ENCODE data around the gene PRR5.

The PRR5 gene

GRCh38 chr22:44718418-44718817, 16.4 kb downstream of the PRR5 start:
- DNase-seq (ENCODE audit: low read depth in 2 of 2): no peak

GRCh38 chr22:44719586-44720368, 17.8 kb downstream of the PRR5 start:
- no peak for DNase-seq (ENCODE audit: low read depth in 2 of 2)

- DNase-seq (ENCODE audit: low read depth in 2 of 2): no peak
These were observed 19.2 kb downstream of the PRR5 start for GRCh38 chr22:44721213-44721612.

GRCh38 chr22:44722611-44723010, 20.6 kb downstream of the PRR5 start:
- no peak for DNase-seq (ENCODE audit: low read depth in 2 of 2)

- DNase-seq (ENCODE audit: low read depth in 2 of 2): no peak
These were observed 21.8 kb downstream of the PRR5 start for GRCh38 chr22:44723801-44724200.

- no peak for DNase-seq (ENCODE audit: low read depth in 2 of 2)
These were observed 22.4 kb downstream of the PRR5 start for GRCh38 chr22:44724416-44724815.

- DNase-seq (ENCODE audit: low read depth in 2 of 2): no peak
These were observed 22.9 kb downstream of the PRR5 start for GRCh38 chr22:44724859-44725258.

GRCh38 chr22:44726439-44726838, 24.4 kb downstream of the PRR5 start:
- DNase-seq (ENCODE audit: low read depth in 2 of 2): no peak

- no peak for DNase-seq (ENCODE audit: low read depth in 2 of 2)
These were observed 25.1 kb downstream of the PRR5 start for GRCh38 chr22:44727148-44727547.

GRCh38 chr22:44727709-44728108, 25.7 kb downstream of the PRR5 start:
- DNase-seq (ENCODE audit: low read depth in 2 of 2): no peak

- DNase-seq (ENCODE audit: low read depth in 2 of 2): no peak
These were observed 26.8 kb downstream of the PRR5 start for GRCh38 chr22:44728761-44729324.

- no peak for DNase-seq (ENCODE audit: low read depth in 2 of 2)
These were observed 27.5 kb downstream of the PRR5 start for GRCh38 chr22:44729391-44730021.

- no peak for DNase-seq (ENCODE audit: low read depth in 2 of 2)
These were observed 28.0 kb downstream of the PRR5 start for GRCh38 chr22:44730022-44730393.

GRCh38 chr22:44730490-44731356, 28.7 kb downstream of the PRR5 start:
- no peak for DNase-seq (ENCODE audit: low read depth in 2 of 2)

GRCh38 chr22:44731357-44731970, 29.5 kb downstream of the PRR5 start:
- no peak for DNase-seq (ENCODE audit: low read depth in 2 of 2)

GRCh38 chr22:44732017-44732561, 30.1 kb downstream of the PRR5 start:
- DNase-seq (ENCODE audit: low read depth in 2 of 2): no peak

GRCh38 chr22:44732661-44733060, 30.7 kb downstream of the PRR5 start:
- no peak for DNase-seq (ENCODE audit: low read depth in 2 of 2)

- no peak for DNase-seq (ENCODE audit: low read depth in 2 of 2)
These were observed 31.6 kb downstream of the PRR5 start for GRCh38 chr22:44733426-44734106.

- DNase-seq (ENCODE audit: low read depth in 2 of 2): no peak
These were observed 32.3 kb downstream of the PRR5 start for GRCh38 chr22:44734278-44734677.

GRCh38 chr22:44734801-44735517, 33.0 kb downstream of the PRR5 start:
- DNase-seq (ENCODE audit: low read depth in 2 of 2): no peak
